ENCODE results near the gene ACAP1.
A peak's percentile ranks its signal among the peaks of the same experiment; 100 is the strongest.

The ACAP1 gene

GRCh38 chr17:7392696-7393612 lies 56.6 kb downstream of the ACAP1 start:
- no peak overlapping the region for H3K27ac ChIP-seq
- no peak for TF ChIP-seq ZFX (IDR thresholded peaks at IDR 0.05)
- TF ChIP-seq, protein P1, sequence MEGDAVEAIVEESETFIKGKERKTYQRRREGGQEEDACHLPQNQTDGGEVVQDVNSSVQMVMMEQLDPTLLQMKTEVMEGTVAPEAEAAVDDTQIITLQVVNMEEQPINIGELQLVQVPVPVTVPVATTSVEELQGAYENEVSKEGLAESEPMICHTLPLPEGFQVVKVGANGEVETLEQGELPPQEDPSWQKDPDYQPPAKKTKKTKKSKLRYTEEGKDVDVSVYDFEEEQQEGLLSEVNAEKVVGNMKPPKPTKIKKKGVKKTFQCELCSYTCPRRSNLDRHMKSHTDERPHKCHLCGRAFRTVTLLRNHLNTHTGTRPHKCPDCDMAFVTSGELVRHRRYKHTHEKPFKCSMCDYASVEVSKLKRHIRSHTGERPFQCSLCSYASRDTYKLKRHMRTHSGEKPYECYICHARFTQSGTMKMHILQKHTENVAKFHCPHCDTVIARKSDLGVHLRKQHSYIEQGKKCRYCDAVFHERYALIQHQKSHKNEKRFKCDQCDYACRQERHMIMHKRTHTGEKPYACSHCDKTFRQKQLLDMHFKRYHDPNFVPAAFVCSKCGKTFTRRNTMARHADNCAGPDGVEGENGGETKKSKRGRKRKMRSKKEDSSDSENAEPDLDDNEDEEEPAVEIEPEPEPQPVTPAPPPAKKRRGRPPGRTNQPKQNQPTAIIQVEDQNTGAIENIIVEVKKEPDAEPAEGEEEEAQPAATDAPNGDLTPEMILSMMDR (conservative IDR thresholded peaks at IDR 0.05), result no peak

DNA sequence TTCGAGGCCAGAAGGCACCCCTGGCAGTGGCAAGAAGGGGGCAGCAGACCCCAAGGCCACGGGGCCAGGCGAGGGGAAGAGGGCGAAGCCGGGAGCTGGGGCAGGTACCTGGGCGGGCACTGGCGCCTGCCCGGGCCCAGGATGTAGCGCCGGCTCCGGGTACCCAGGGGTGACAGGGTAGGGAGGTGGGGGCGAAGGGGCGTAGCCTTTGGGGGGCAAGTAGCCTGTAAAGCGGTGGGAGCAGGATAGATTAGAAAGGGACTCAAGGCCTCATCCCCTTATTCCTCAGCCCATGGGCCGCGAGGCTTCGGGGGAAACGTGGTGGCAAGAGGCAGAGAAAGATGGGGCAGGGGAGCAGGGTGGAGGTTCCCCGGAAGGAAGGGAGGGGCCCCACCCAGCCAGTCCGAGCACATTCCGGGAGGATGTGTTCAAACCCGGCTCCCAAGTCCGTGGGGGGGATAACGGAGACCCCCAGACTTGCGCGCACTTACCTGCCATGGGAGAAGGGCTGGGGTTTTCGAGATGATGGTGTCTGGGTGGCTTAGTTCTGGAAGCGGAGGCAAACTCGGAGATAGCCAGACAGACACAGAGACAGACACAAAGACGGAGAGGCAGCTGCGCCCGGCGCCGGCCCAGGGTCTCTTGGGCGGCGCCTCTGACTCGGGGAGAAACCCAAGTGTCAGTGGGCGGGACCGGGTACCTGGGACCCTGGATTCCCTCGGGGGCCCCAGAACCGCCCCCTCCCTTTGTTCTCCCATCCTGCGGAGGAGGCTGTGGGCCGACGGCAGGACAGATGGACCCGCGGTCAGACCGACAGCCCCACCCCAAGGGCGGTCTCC lies 57.5 kb downstream of the ACAP1 start:
- TF ChIP-seq, protein P1 (conservative IDR thresholded peaks at IDR 0.05), result no peak
- TF ChIP-seq ZFX (IDR thresholded peaks at IDR 0.05), result no peak
- peak overlapping the region; percentile 82 for H3K27ac ChIP-seq

GRCh38 chr17:7394452-7395191 lies 58.3 kb downstream of the ACAP1 start, which contains the start of gene PLSCR3:
PLSCR3 (minus strand) TSS chr17:7394525; CDS start chr17:7394110, 415 bp downstream.
- H3K27ac ChIP-seq, result peak within 1 kb of the TSS; percentile 82
- TF ChIP-seq, protein P1 (conservative IDR thresholded peaks at IDR 0.05), result no peak; the same call in 1 of the 2 replicates
- TF ChIP-seq ZFX (IDR thresholded peaks at IDR 0.05), result peak; percentile 20; the same call in 1 of the 2 replicates

DNA sequence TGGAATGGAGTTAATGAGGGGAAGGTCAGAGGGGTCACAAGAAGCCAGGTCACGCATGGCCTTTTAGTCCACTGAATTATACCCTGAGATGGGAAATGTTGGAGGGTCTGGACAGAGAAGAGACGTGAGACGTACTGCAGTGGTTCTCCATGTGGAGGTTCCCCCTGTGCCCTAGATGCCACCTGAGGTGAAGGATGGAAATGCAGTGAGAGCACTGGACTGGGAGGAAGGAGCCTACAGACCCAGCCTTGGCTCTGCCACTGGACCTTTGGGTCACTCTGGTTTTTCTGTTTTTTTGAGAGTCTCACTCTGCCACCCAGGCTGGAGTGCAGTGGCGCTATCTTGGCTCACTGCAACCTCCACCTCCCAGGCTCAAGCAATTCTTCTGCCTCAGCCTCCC lies 59.8 kb downstream of the ACAP1 start:
- H3K27ac ChIP-seq, result no peak overlapping the region
- TF ChIP-seq ZFX (IDR thresholded peaks at IDR 0.05), result no peak
- TF ChIP-seq, protein P1 (conservative IDR thresholded peaks at IDR 0.05), result no peak

DNA sequence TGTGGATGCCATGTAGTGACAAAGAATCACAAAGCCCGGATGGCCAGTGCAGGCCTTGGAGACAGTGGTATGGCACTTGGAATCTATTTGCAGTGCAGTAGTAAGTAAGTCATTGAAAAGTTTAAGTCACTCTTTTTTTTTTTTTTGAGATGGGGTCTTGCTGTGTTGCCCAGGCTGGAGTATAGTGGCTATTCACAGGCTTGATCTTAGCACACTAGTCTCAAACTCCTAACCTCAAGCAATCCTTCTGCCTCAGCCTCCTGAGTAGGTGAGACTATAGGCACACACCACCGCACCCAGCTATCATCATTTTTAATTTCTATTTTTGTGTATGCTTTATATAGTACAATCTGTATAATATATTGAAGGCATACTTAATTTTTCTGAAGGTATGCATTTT lies 62.3 kb downstream of the ACAP1 start:
- H3K27ac ChIP-seq, result no peak overlapping the region
- TF ChIP-seq ZFX (IDR thresholded peaks at IDR 0.05), result no peak
- TF ChIP-seq, protein P1 (conservative IDR thresholded peaks at IDR 0.05), result no peak
